ENCODE results near the gene ARL6IP5. TPM values are rescaled to one million over a fixed set of nuclear protein-coding genes. Genes with fewer than 3 reads are reported as not detected.

Gene ARL6IP5
- total RNA-seq, 1 experiment from 2014 or later: 16.9 TPM

- Histone ChIP-seq H3K4ac (ENCODE audit: low read depth, low read length) (no peak overlapping the region), H4K20me1 (ENCODE audit: control insufficient read depth, insufficient read depth, insufficient read length) (no peaks in the 10 kb centered on the region), H3T11ph (ENCODE audit: low read length) (no peak overlapping the region), H2AFZ (ENCODE audit: low read length) (no peak overlapping the region), H2BK120ac (ENCODE audit: low read depth, low read length, poor library complexity, severe bottlenecking) (no peak overlapping the region), H2BK15ac (ENCODE audit: low read depth, low read length) (no peak overlapping the region), H3K14ac (ENCODE audit: insufficient read depth, low read length) (no peak overlapping the region), H3K4me1 (ENCODE audit: insufficient read depth, low read length) (no peaks in the 10 kb centered on the region), H4K5ac (ENCODE audit: insufficient read length, low read depth, low read length) (no peak overlapping the region), H3K18ac (ENCODE audit: insufficient read length, low read depth, low read length) (no peak overlapping the region), H3K79me1 (ENCODE audit: insufficient read depth, low read depth, low read length, poor library complexity, severe bottlenecking) (no peaks in the 10 kb centered on the region), H3K9ac (ENCODE audit: extremely low read depth, insufficient read length, low read length) (no peak overlapping the region), H2AK5ac (ENCODE audit: insufficient read length, low read length) (no peak overlapping the region), H3K27me3 (ENCODE audit: insufficient read depth, low read length) (no peaks in the 10 kb centered on the region), H4K8ac (replicated peaks; ENCODE audit: insufficient read length, low read depth, low read length) (no peak overlapping the region), H3K4me2 (ENCODE audit: insufficient read depth, insufficient read length, low read length) (no peak overlapping the region), H3K79me2 (ENCODE audit: insufficient read depth, low read length) (no peaks in the 10 kb centered on the region), H2BK5ac (ENCODE audit: insufficient read length, low read length) (no peak overlapping the region), H3K56ac (ENCODE audit: insufficient read length, low read depth, low read length) (no peak overlapping the region), H3K23ac (ENCODE audit: insufficient read length, low read depth, low read length) (no peak overlapping the region), H3K23me2 (ENCODE audit: insufficient read length, low read depth, low read length, poor library complexity, severe bottlenecking) (no peaks in the 10 kb centered on the region), H3K9me3 (ENCODE audit: control insufficient read depth, low read depth, low read length) (no peaks in the 10 kb centered on the region), H2BK12ac (ENCODE audit: insufficient read length, low read depth, low read length) (no peak overlapping the region), H4K91ac (ENCODE audit: insufficient read length, low read depth, low read length) (no peak overlapping the region), H2BK20ac (ENCODE audit: low read depth, low read length, poor library complexity, severe bottlenecking) (no peak overlapping the region), H3K27ac (ENCODE audit: insufficient read length, low read depth, low read length) (no peak overlapping the region)
- DNase-seq: no peak
- Mint-ChIP-seq H3K9me3 (no peaks in the 10 kb centered on the region), H3K27me3 (ENCODE audit: low read depth) (no peaks in the 10 kb centered on the region), H3K36me3 (ENCODE audit: insufficient read depth in 1 of 3, low read depth in 3 of 3) (peaks cover 27 to 47% (median 43%) of the 10 kb centered on the region in 3 experiments), H3K4me1 (no peaks in the 10 kb centered on the region), H3K27ac (no peak overlapping the region), H3K4me3 (no peak overlapping the region)
- TF ChIP-seq CTCF (conservative IDR thresholded peaks at IDR 0.05): no peak
- no CpG with 5 or more reads among the region's 2 CpGs for WGBS (ENCODE audit: extremely low coverage, insufficient read length, low lambda C conversion rate)
Observed at GRCh38 chr3:69063636-69064035, 21.1 kb upstream of the ARL6IP5 start.

Measured in H9 (cell line).